H1 (cell line): ENCODE results near the gene DMWD. TPM values are rescaled to one million over a fixed set of nuclear protein-coding genes. Genes with fewer than 3 reads are reported as not detected.

ENCODE experiments used
- POLR2A ChIP-seq, 2 experiments: IDR thresholded peaks; 1 replicate in 1 of 2; 2 replicates in 1 of 2; pipeline ENCODE4 v1.6.1; 2011; ENCODE audit warnings: low read depth in 2 of 2, low read length in 2 of 2, mild to moderate bottlenecking in 2 of 2; ENCODE audit errors: control extremely low read depth in 1 of 2
- SIN3A ChIP-seq, 2 experiments: IDR thresholded peaks in 1 of 2; conservative IDR thresholded peaks in 1 of 2; 2 replicates each; pipeline ENCODE4 v1.6.1; 2011 to 2012; ENCODE audit warnings: low read length in 2 of 2, improper control_type of control experiment in 1 of 2, low read depth in 1 of 2, mild to moderate bottlenecking in 1 of 2
- polyA plus RNA-seq, 7 experiments: library from polyadenylated mRNA; depleted of rRNA in 3 of 7; stranded (reverse) in 5 of 7; unstranded in 2 of 7; fragments of >200 nt in 5 of 7; fragments of 200-250 nt in 2 of 7; gene quantifications; 1 replicate in 5 of 7; 2 replicates in 1 of 7; 4 replicates in 1 of 7; pipeline versions ENCODE4 v1.2.1 to v1.2.3, GENCODE V29; 2011 to 2013; ENCODE audit warnings: missing spikeins in 2 of 7, mixed read lengths in 2 of 7
- total RNA-seq: library from RNA; stranded (reverse); fragmentation: NEBNext Ultra II Directional; extraction: Animal tissue kit (Norgen Biotek cat#: 25700); gene quantifications from 2 replicates; pipeline ENCODE4 v1.2.1, GENCODE V29; 2021
- TF ChIP-seq, protein P1 (sequence below): IDR thresholded peaks from 2 replicates; pipeline ENCODE4 v1.6.1; 2012; ENCODE audit warnings: inconsistent platforms
- TF ChIP-seq, protein P2 (sequence below): IDR thresholded peaks from 2 replicates; pipeline ENCODE4 v1.6.1; 2012; ENCODE audit warnings: inconsistent platforms

DMWD gene
- total and polyA plus RNA-seq, 2 of the 8 experiments (the other 6 are each of a cell fraction or from before 2014, with no cell fraction given), result 13.6 to 41.0 TPM

DNA sequence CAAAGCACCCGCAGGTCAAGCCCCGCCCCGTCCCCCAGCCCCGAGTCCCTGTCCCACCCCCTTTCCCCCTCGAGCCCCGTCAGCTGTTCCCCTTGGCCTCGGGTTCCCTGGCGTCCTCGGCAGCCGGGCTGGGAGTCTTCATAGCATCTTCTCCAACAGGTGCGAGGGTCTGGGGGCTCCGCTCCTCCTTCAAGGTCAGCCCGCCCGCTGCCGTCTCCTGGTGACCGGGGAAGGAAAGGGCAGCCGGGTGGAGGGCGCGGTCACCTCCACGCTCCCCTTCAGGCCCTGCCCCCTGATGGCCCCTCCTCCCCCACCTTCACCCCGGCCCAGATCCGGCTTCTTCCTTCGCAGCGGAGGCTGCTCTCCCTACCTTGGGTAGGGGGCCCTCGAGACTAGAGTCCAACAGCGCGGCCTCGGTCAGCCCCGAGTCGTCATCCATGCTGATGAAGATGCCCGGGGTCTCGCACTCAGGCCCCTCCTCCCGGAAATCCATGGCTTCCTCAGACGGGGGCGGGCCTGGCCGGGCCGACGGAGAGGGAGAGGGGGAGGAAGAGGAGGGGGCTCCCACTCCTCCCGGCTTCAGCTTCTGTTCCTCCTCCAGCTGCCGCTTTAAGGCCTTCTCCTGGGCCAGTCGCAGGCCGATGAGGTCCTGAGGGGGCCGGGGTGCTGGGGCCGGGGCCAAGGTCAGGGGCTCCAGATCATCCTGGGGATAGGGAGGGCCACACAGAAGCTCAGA lies 23.0 kb upstream of the DMWD start (continued):
- TF ChIP-seq, protein P1, sequence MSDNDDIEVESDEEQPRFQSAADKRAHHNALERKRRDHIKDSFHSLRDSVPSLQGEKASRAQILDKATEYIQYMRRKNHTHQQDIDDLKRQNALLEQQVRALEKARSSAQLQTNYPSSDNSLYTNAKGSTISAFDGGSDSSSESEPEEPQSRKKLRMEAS, result peak; percentile 36; the same call in 1 of the 2 replicates
- TF ChIP-seq SIN3A (conservative IDR thresholded peaks at IDR 0.05 in 1 of 2, IDR thresholded peaks at IDR 0.05 in 1 of 2; ENCODE audit: low read depth in 1 of 2, low read length in 2 of 2), result peak in 1 of 2 experiments; percentile 14; a peak in 2 of 4 replicates
- peak; percentile 35 to 77 for TF ChIP-seq POLR2A (IDR thresholded peaks at IDR 0.05; ENCODE audit: control extremely low read depth in 1 of 2, low read depth in 2 of 2, low read length in 2 of 2)
- TF ChIP-seq, protein P2, sequence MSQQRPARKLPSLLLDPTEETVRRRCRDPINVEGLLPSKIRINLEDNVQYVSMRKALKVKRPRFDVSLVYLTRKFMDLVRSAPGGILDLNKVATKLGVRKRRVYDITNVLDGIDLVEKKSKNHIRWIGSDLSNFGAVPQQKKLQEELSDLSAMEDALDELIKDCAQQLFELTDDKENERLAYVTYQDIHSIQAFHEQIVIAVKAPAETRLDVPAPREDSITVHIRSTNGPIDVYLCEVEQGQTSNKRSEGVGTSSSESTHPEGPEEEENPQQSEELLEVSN, result peak; percentile 16; the same call in 1 of the 2 replicates
